ENCODE data around the gene GDPD4. TPM values are rescaled to one million over a fixed set of nuclear protein-coding genes. Genes with fewer than 3 reads are reported as not detected.

The GDPD4 gene
- total RNA-seq, 1 donor from 2014 or later = not detected

GRCh38 chr11:77269484-77270123 is 31.9 kb downstream of the GDPD4 start:
- FAIRE-seq (no peak), DNase-seq (ENCODE audit: low read depth) (peak; percentile 76)
- TF ChIP-seq CTCF (IDR thresholded peaks at IDR 0.05; ENCODE audit: insufficient read depth, low read length, severe bottlenecking) = no peak
- Histone ChIP-seq H3K36me3 (ENCODE audit: control insufficient read depth, insufficient read depth, low read length) (no peaks in the 10 kb centered on the region), H3K27me3 (ENCODE audit: control insufficient read depth, insufficient read depth, low read length) (no peaks in the 10 kb centered on the region), H3K4me3 (ENCODE audit: low read depth, low read length) (no peak overlapping the region)

- peak; percentile 74 for DNase-seq (ENCODE audit: low read depth)
These were observed 33.5 kb downstream of the GDPD4 start for GRCh38 chr11:77267962-77268361.

GRCh38 chr11:77266766-77267165 is 34.7 kb downstream of the GDPD4 start:
- FAIRE-seq (no peak), DNase-seq (ENCODE audit: low read depth) (peak; percentile 41)
- Histone ChIP-seq H3K4me3 (ENCODE audit: low read depth, low read length) (no peak overlapping the region), H3K36me3 (ENCODE audit: control insufficient read depth, insufficient read depth, low read length) (no peaks in the 10 kb centered on the region), H3K27me3 (ENCODE audit: control insufficient read depth, insufficient read depth, low read length) (no peaks in the 10 kb centered on the region)
- no peak for TF ChIP-seq CTCF (IDR thresholded peaks at IDR 0.05; ENCODE audit: insufficient read depth, low read length, severe bottlenecking)

More at GRCh38 chr11:77267962-77268361, 33.5 kb downstream of the GDPD4 start:
- no peak for FAIRE-seq
- Histone ChIP-seq H3K36me3 (ENCODE audit: control insufficient read depth, insufficient read depth, low read length) (no peaks in the 10 kb centered on the region), H3K4me3 (ENCODE audit: low read depth, low read length) (no peak overlapping the region), H3K27me3 (ENCODE audit: control insufficient read depth, insufficient read depth, low read length) (no peaks in the 10 kb centered on the region)
- no peak for TF ChIP-seq CTCF (IDR thresholded peaks at IDR 0.05; ENCODE audit: insufficient read depth, low read length, severe bottlenecking)

GRCh38 chr11:77262803-77263202 is 38.7 kb downstream of the GDPD4 start:
- Histone ChIP-seq H3K4me3 (ENCODE audit: low read depth, low read length) (no peak overlapping the region), H3K27me3 (ENCODE audit: control insufficient read depth, insufficient read depth, low read length) (no peaks in the 10 kb centered on the region), H3K36me3 (ENCODE audit: control insufficient read depth, insufficient read depth, low read length) (no peaks in the 10 kb centered on the region)
- no peak for TF ChIP-seq CTCF (IDR thresholded peaks at IDR 0.05; ENCODE audit: insufficient read depth, low read length, severe bottlenecking)
- DNase-seq (ENCODE audit: low read depth) (no peak), FAIRE-seq (no peak)

- no peak for FAIRE-seq
- peak; percentile 58 for DNase-seq (ENCODE audit: low read depth)
- Histone ChIP-seq H3K4me3 (ENCODE audit: low read depth, low read length) (no peak overlapping the region), H3K36me3 (ENCODE audit: control insufficient read depth, insufficient read depth, low read length) (no peaks in the 10 kb centered on the region), H3K27me3 (ENCODE audit: control insufficient read depth, insufficient read depth, low read length) (no peaks in the 10 kb centered on the region)
- no peak for TF ChIP-seq CTCF (IDR thresholded peaks at IDR 0.05; ENCODE audit: insufficient read depth, low read length, severe bottlenecking)
These were observed 41.8 kb downstream of the GDPD4 start for GRCh38 chr11:77259641-77260040.

- DNase-seq (ENCODE audit: low read depth) = no peak
- no peak for FAIRE-seq
- TF ChIP-seq CTCF (IDR thresholded peaks at IDR 0.05; ENCODE audit: insufficient read depth, low read length, severe bottlenecking) = no peak
- no peak overlapping the region for H3K4me3 ChIP-seq (ENCODE audit: low read depth, low read length)
- no peaks in the 10 kb centered on the region for H3K36me3 ChIP-seq (ENCODE audit: control insufficient read depth, insufficient read depth, low read length)
- H3K27me3 ChIP-seq (ENCODE audit: control insufficient read depth, insufficient read depth, low read length) = no peaks in the 10 kb centered on the region
These were observed 47.8 kb downstream of the GDPD4 start for GRCh38 chr11:77253690-77254089.
